Measurements from ENCODE around the gene RAB6B. TPM values are rescaled to one million over a fixed set of nuclear protein-coding genes. Genes with fewer than 3 reads are reported as not detected.

Gene RAB6B
- total and polyA plus RNA-seq, 2 of the 8 experiments (the other 6 are each of a cell fraction or from before 2014, with no cell fraction given) = 7.9 to 15.6 TPM

DNA sequence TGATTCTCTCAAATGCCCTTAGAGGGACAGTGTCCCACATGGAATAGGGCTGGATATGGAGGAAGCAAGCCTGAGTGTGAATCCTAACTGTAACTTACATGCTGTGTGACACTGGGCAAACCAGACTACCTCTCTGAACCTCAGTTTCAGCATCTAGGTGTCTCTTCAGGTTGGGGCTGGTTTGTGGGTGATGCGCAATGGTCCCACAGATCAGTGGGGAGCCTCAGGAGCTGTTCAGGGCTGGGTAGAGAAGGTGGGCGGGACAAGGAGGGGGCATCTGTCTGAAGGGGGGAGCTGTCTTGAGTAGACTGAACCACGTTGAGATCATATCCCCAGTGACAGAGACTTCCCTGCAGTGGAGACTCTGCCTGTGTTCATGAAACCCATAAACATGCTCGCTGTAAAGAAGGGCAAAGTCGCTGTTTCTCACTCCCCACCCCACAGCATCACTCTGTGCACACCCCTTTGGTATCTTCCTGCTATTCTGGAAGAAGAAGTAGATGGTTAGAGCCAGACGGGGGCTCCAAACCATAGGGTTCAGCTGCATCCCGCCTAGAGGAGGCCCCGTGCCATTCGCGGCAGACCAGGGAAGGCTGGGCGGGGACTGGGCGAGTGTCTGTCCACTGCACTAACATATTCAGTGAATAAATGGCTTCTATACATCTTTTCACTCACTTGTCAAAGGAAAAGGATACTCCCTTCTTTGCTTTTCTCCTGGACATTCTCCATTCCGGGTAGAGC, 61.6 kb downstream of the RAB6B start:
- H4K5ac ChIP-seq (ENCODE audit: insufficient read length, low read depth, low read length) = no peak overlapping the region
- ChIA-PET POLR2A (ENCODE audit: partially characterized antibody) (interaction anchor here (0.6 to 1.2 kb wide), 2 partner anchors 10 to 192 kb away, joined by 4 read pairs; no protein-coding TSS in a partner anchor), CTCF (ENCODE audit: partially characterized antibody) (interaction anchor here (0.7 to 7.9 kb wide), 14 partner anchors 9 to 362 kb away, joined by 3 to 75 read pairs (median 4); no protein-coding TSS in a partner anchor)
- H3K4me3 ChIP-seq (ENCODE audit: extremely low read depth in 1 of 4, insufficient read depth in 2 of 4, low read depth in 3 of 4, low read length in 4 of 4) = no peak overlapping the region
- H3K4ac ChIP-seq (replicated peaks; ENCODE audit: insufficient read length, low read depth, low read length) = no peak overlapping the region
- no peaks in the 10 kb centered on the region for H3K79me2 ChIP-seq (ENCODE audit: control insufficient read depth in 1 of 2, insufficient read depth in 2 of 2, low read length in 2 of 2)
- no peak overlapping the region for H2AK5ac ChIP-seq (ENCODE audit: low read depth, low read length)
- H3K27ac ChIP-seq (ENCODE audit: low read depth, low read length) = no peak overlapping the region
- no peak overlapping the region for H3K4me2 ChIP-seq (ENCODE audit: insufficient read depth in 1 of 2, low read depth in 2 of 2, low read length in 2 of 2)
- peaks cover 4% of the 10 kb centered on the region; the same call in 1 of the 2 replicates for H3K23me2 ChIP-seq (ENCODE audit: low read depth, low read length)
- no peak overlapping the region for H3K14ac ChIP-seq (ENCODE audit: insufficient read length)
- no peaks in the 10 kb centered on the region for H3K9me3 ChIP-seq (ENCODE audit: insufficient read depth in 2 of 2, low read depth in 1 of 2, low read length in 1 of 2)
- TF ChIP-seq RAD21 (IDR thresholded peaks at IDR 0.05 in 1 of 2, conservative IDR thresholded peaks at IDR 0.05 in 1 of 2; ENCODE audit: low read depth in 2 of 2, low read length in 2 of 2) (peak; percentile 24 to 45; a peak in 3 of 4 replicates), GTF2F1 (IDR thresholded peaks at IDR 0.05; ENCODE audit: borderline replicate concordance, low read depth, low read length) (no peak), BACH1 (IDR thresholded peaks at IDR 0.05; ENCODE audit: low read length) (no peak), RNF2 (IDR thresholded peaks at IDR 0.05; ENCODE audit: borderline replicate concordance, low read depth, low read length, missing control alignments, poor library complexity, severe bottlenecking) (no peak)
- TF ChIP-seq, protein P1, sequence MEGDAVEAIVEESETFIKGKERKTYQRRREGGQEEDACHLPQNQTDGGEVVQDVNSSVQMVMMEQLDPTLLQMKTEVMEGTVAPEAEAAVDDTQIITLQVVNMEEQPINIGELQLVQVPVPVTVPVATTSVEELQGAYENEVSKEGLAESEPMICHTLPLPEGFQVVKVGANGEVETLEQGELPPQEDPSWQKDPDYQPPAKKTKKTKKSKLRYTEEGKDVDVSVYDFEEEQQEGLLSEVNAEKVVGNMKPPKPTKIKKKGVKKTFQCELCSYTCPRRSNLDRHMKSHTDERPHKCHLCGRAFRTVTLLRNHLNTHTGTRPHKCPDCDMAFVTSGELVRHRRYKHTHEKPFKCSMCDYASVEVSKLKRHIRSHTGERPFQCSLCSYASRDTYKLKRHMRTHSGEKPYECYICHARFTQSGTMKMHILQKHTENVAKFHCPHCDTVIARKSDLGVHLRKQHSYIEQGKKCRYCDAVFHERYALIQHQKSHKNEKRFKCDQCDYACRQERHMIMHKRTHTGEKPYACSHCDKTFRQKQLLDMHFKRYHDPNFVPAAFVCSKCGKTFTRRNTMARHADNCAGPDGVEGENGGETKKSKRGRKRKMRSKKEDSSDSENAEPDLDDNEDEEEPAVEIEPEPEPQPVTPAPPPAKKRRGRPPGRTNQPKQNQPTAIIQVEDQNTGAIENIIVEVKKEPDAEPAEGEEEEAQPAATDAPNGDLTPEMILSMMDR (IDR thresholded peaks at IDR 0.05; ENCODE audit: control extremely low read depth in 1 of 3, insufficient read depth in 1 of 3, low read depth in 1 of 3, low read length in 3 of 3) = peak in 1 of 3 experiments; percentile 18; a peak in 1 of 4 replicates
- no peaks in the 10 kb centered on the region for H3K79me1 ChIP-seq (ENCODE audit: low read depth, low read length)
- H4K20me1 ChIP-seq (replicated peaks in 1 of 2; ENCODE audit: control insufficient read depth in 1 of 2, insufficient read depth in 2 of 2, low read length in 2 of 2) = peaks cover 0 to 1% of the 10 kb centered on the region in 2 experiments
- no peak overlapping the region for H4K8ac ChIP-seq (ENCODE audit: extremely low read depth, insufficient read depth, low read length)
- no peaks in the 10 kb centered on the region for H3K27me3 ChIP-seq (replicated peaks in 1 of 4; ENCODE audit: control insufficient read depth in 3 of 4, extremely low read depth in 1 of 4, insufficient read depth in 3 of 4, low read length in 3 of 4)
- H3K4me1 ChIP-seq (replicated peaks in 1 of 4; ENCODE audit: control insufficient read depth in 3 of 4, insufficient read depth in 4 of 4, low read length in 3 of 4) = no peaks in the 10 kb centered on the region
- no peak overlapping the region for H3K23ac ChIP-seq (ENCODE audit: insufficient read length)
- peak overlapping the region in 1 of 4 experiments; percentile 5; a peak in 1 of 7 replicates for H3K9ac ChIP-seq (replicated peaks in 1 of 4; ENCODE audit: extremely low read depth in 1 of 4, low read depth in 3 of 4, low read length in 3 of 4)
- no peaks in the 10 kb centered on the region; a peak in 3 of 8 replicates for H3K36me3 ChIP-seq (ENCODE audit: control insufficient read depth in 2 of 4, insufficient read depth in 4 of 4, low read length in 3 of 4)
- H2BK15ac ChIP-seq (ENCODE audit: low read length) = no peak overlapping the region
- no peak overlapping the region for H2BK12ac ChIP-seq (ENCODE audit: low read depth, low read length)
- H2BK5ac ChIP-seq (ENCODE audit: low read depth, low read length) = no peak overlapping the region
- no peak overlapping the region for H2BK20ac ChIP-seq (ENCODE audit: low read length)
- 89% methylated on average over 11 of the region's 13 CpGs; no CpG with 5 or more reads in 1 of the 2 experiments for WGBS, 2 experiments (ENCODE audit: extremely low coverage in 1 of 2, insufficient coverage in 1 of 2, insufficient read length in 1 of 2, insufficient replicate concordance in 2 of 2, low coverage in 1 of 2, low lambda C conversion rate in 2 of 2, missing lambda C conversion rate in 1 of 2)
- no peak overlapping the region for H4K91ac ChIP-seq (replicated peaks; ENCODE audit: insufficient read length, low read length)
- no peak overlapping the region for H2AFZ ChIP-seq (ENCODE audit: low read length)
- DNase-seq (ENCODE audit: low read depth in 1 of 2, low spot score in 2 of 2) (peak in 1 of 2 experiments; percentile 43), FAIRE-seq (no peak)
- H3K18ac ChIP-seq (ENCODE audit: extremely low read depth, low read length) = no peak overlapping the region
- H2BK120ac ChIP-seq (replicated peaks; ENCODE audit: low read depth, low read length) = no peak overlapping the region
- H3K56ac ChIP-seq (replicated peaks; ENCODE audit: insufficient read length, low read depth, low read length) = no peak overlapping the region

Measured in H1 (cell line).